Stimulated activated naive CD8-positive, alpha-beta T cell treated with anti-CD3 and anti-CD28 coated beads, Interleukin-15, amount 100 ng/mL, for 72 hours (primary cell): Measurements from ENCODE around the gene CDH4.

Source experiments
- ATAC-seq: fragments of 150-1000 bp; cut with Tn5 transposase; 2 replicates; pipeline ENCODE4 v1.10.0; 2021; ENCODE audit warnings: mild to moderate bottlenecking, moderate library complexity
- DNase-seq, 2 donors: peaks; one replicate each; pipeline ENCODE4 v3.0.0; 2021 to 2022
- H3K27ac Mint-ChIP-seq, 2 donors: one replicate each; pipeline ENCODE4 v1.8.0; 2022; ENCODE audit warnings: mild to moderate bottlenecking in 2 of 2, mixed read lengths in 2 of 2, moderate library complexity in 2 of 2
- H3K27me3 Mint-ChIP-seq: one replicate; pipeline ENCODE4 v1.8.0; 2022; ENCODE audit warnings: mixed read lengths
- H3K4me1 Mint-ChIP-seq: one replicate; pipeline ENCODE4 v1.8.0; 2022; ENCODE audit warnings: mild to moderate bottlenecking, mixed read lengths
- H3K4me3 Mint-ChIP-seq, 2 donors: one replicate each; pipeline ENCODE4 v1.8.0; 2022; ENCODE audit warnings: mild to moderate bottlenecking in 2 of 2, mixed read lengths in 2 of 2, moderate library complexity in 1 of 2
- H3K9me3 Mint-ChIP-seq, 2 donors: one replicate each; pipeline ENCODE4 v1.8.0; 2022; ENCODE audit warnings: mixed read lengths in 2 of 2

The CDH4 gene

GRCh38 chr20:61526907-61527306, 274.8 kb downstream of the CDH4 start:
- ATAC-seq (no peak), DNase-seq (no peak)
- Mint-ChIP-seq H3K4me3 (no peak overlapping the region), H3K27me3 (peaks cover 11% of the 10 kb centered on the region), H3K27ac (no peak overlapping the region), H3K9me3 (no peaks in the 10 kb centered on the region), H3K4me1 (no peaks in the 10 kb centered on the region)

DNA sequence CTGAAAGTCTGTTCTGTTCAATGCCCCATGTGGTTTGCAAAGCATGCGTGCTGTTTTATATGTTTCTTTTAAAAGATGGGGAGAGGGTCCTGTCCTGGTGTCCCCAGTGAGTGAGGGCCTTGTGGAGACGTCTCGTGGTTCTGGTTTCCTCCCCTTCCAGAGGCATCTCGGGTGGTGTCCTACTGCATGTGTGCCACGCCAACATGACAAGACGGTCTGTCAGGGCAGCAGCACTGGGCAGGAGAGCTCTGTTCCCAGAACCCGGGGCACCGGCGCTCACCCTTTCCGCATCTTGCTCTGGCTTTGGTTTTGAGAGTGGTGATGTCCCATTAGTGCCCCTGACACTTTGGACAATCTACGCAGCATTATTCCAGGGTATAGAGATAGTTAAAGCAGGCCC, 275.6 kb downstream of the CDH4 start:
- H3K9me3 Mint-ChIP-seq: no peaks in the 10 kb centered on the region
- no peaks in the 10 kb centered on the region for H3K4me1 Mint-ChIP-seq
- no peak overlapping the region for H3K4me3 Mint-ChIP-seq
- peaks cover 11% of the 10 kb centered on the region for H3K27me3 Mint-ChIP-seq
- no peak overlapping the region for H3K27ac Mint-ChIP-seq
- DNase-seq: no peak
- ATAC-seq: no peak

GRCh38 chr20:61528591-61528990, 276.5 kb downstream of the CDH4 start:
- H3K4me3 Mint-ChIP-seq: no peak overlapping the region
- H3K9me3 Mint-ChIP-seq: no peaks in the 10 kb centered on the region
- no peak overlapping the region for H3K27ac Mint-ChIP-seq
- H3K4me1 Mint-ChIP-seq: no peaks in the 10 kb centered on the region
- H3K27me3 Mint-ChIP-seq: peaks cover 11% of the 10 kb centered on the region
- DNase-seq: no peak
- ATAC-seq: no peak

DNA sequence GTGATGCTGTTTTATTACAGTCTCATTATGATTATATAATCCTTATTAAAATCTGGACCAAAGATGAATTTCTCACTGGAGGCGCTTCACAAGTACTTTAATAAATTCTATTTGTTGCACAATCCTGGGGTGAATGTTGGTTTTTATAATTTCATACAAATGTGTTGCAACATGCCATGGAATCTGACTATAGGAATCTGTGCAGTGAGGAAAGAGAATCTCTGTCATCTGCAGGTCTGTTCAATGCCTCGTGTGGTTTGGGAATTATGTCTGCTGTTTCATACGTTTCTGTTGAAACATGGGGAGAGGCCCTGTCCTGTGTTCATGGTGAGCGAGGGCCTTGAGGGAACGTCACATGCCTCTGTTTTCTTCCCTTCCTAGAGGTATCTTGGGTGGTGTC, 277.3 kb downstream of the CDH4 start:
- Mint-ChIP-seq H3K27ac (no peak overlapping the region), H3K9me3 (no peaks in the 10 kb centered on the region), H3K4me3 (no peak overlapping the region), H3K27me3 (peaks cover 11% of the 10 kb centered on the region), H3K4me1 (no peaks in the 10 kb centered on the region)
- ATAC-seq: no peak
- no peak for DNase-seq

DNA sequence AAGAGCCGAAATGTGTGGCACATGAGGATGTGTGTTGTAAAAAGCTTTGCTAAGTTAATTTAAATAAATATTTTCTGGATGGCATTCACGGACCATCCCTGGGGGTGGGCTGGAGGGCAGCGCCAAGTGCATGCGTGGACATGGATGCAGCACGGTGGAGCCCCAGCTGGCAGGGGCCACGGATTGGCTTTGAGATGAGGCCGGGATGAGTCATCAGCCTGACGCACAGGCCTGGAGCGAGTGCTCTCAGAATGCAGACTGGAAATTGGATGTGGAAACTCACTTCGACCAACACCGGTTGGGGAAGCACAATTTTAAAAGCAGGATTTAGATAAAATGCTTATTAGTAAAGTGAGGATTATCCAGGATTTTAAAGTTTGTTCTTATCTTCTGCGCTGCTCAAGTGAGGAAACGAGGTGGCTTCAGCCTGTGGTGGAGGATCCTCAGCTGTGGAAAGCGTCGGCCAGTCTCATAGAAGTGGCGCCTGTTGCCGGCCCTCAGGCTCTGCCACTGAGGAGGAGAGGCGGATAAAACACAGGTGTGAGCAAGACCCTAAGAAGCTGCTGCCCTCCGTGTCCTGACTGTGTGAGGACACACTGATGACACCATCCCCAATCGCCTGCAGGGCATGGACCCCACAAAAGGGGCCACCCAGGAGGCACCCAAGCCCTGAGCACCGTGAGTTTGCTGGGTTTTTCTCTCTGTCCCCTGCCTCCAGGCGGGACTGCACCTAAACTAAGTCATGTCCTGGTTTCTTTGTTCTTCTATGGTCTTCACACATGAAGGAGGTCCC, 279.7 kb downstream of the CDH4 start:
- ATAC-seq (no peak), DNase-seq (no peak)
- Mint-ChIP-seq H3K27ac (no peak overlapping the region), H3K27me3 (no peaks in the 10 kb centered on the region), H3K4me1 (no peaks in the 10 kb centered on the region), H3K9me3 (no peaks in the 10 kb centered on the region), H3K4me3 (no peak overlapping the region)

DNA sequence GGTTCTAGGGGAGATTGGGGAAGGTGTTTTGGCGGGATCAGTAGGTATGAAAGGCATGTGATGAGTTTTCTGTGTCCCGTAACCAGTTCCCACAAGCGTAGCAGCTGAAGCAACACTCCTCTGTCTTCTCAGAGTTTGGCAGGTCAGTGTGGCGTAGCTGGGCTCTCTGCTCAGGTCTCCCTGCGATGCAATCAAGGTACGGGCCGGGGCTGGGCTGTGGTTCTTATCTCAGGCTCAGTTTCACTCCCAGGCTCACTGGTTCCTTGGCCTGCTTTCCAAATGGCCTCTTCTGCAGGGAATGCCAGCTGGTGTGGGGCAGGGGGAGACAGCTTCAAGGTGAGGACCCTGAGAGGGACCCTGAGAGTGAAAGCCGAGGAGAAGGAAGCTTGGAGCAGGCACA, 280.7 kb downstream of the CDH4 start:
- peak overlapping the region in 1 of 2 donors; percentile 48 for H3K27ac Mint-ChIP-seq
- no peak overlapping the region for H3K4me3 Mint-ChIP-seq
- no peak for ATAC-seq
- no peaks in the 10 kb centered on the region for H3K9me3 Mint-ChIP-seq
- no peak for DNase-seq
- H3K4me1 Mint-ChIP-seq: no peaks in the 10 kb centered on the region
- H3K27me3 Mint-ChIP-seq: no peaks in the 10 kb centered on the region

GRCh38 chr20:61533231-61533631, 281.2 kb downstream of the CDH4 start:
- no peaks in the 10 kb centered on the region for H3K27me3 Mint-ChIP-seq
- no peaks in the 10 kb centered on the region for H3K4me1 Mint-ChIP-seq
- no peaks in the 10 kb centered on the region for H3K9me3 Mint-ChIP-seq
- no peak overlapping the region for H3K27ac Mint-ChIP-seq
- ATAC-seq (no peak), DNase-seq (no peak)
- no peak overlapping the region for H3K4me3 Mint-ChIP-seq

- H3K27me3 Mint-ChIP-seq: no peaks in the 10 kb centered on the region
- ATAC-seq (no peak), DNase-seq (no peak)
- no peaks in the 10 kb centered on the region for H3K4me1 Mint-ChIP-seq
- H3K27ac Mint-ChIP-seq: no peak overlapping the region
- H3K4me3 Mint-ChIP-seq: no peak overlapping the region
- H3K9me3 Mint-ChIP-seq: no peaks in the 10 kb centered on the region
These were observed 282.3 kb downstream of the CDH4 start for GRCh38 chr20:61534346-61534745.

DNA sequence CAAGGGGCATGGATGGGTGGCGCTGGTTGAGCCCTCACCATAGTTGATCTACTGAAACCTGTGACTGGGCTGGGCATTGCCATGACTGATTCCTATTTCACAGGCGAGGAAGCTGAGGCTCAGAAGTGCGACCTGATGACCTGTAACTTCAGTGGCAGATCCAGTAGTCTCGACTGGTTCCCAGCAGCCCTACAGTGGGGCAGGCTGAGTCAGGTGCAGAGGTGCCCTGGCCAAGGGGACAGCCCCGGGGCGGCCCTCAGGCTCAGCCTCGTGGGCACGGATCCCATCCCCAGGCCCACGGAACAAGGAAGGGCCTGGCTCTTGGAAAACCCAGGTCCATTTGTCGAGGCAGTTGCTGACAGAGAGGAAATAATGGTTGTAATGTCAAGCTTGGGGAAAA, 283.0 kb downstream of the CDH4 start:
- Mint-ChIP-seq H3K9me3 (no peaks in the 10 kb centered on the region), H3K27me3 (no peaks in the 10 kb centered on the region), H3K27ac (no peak overlapping the region), H3K4me3 (no peak overlapping the region), H3K4me1 (no peaks in the 10 kb centered on the region)
- ATAC-seq (no peak), DNase-seq (no peak)

DNA sequence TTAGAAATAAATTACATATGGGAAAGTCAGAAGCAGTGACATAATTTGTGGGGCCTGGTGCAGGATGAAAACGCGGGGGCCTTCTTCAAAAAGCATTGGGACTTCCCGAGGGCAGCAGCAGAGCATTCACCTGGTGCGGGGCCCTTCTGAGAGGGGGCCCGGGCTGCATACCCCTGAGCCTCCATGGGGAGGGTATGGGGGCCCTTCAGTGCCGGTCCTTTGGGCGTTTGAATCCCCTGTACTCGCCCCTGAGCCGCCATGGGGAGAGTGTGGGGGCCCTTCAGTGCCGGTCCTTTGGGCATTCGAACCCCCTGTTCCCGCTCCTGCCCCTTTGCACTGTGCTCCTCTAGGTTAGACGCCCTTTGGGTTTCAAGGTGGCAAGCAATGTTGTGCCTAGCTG, 283.5 kb downstream of the CDH4 start:
- Mint-ChIP-seq H3K27ac (no peak overlapping the region), H3K4me3 (no peak overlapping the region), H3K27me3 (no peaks in the 10 kb centered on the region), H3K9me3 (no peaks in the 10 kb centered on the region), H3K4me1 (no peaks in the 10 kb centered on the region)
- ATAC-seq (no peak), DNase-seq (no peak)

GRCh38 chr20:61535956-61536355, 283.9 kb downstream of the CDH4 start:
- DNase-seq: no peak
- H3K4me1 Mint-ChIP-seq: no peaks in the 10 kb centered on the region
- no peaks in the 10 kb centered on the region for H3K27me3 Mint-ChIP-seq
- H3K9me3 Mint-ChIP-seq: no peaks in the 10 kb centered on the region
- no peak overlapping the region for H3K4me3 Mint-ChIP-seq
- no peak for ATAC-seq
- no peak overlapping the region for H3K27ac Mint-ChIP-seq

- ATAC-seq (no peak), DNase-seq (no peak)
- Mint-ChIP-seq H3K9me3 (no peaks in the 10 kb centered on the region), H3K4me3 (no peak overlapping the region), H3K4me1 (no peaks in the 10 kb centered on the region), H3K27ac (no peak overlapping the region), H3K27me3 (no peaks in the 10 kb centered on the region)
These were observed 284.6 kb downstream of the CDH4 start for GRCh38 chr20:61536671-61537070.

- no peak for ATAC-seq
These were observed 285.4 kb downstream of the CDH4 start for GRCh38 chr20:61537239-61538182.

GRCh38 chr20:61538183-61538942, 286.3 kb downstream of the CDH4 start:
- Mint-ChIP-seq H3K4me1 (no peaks in the 10 kb centered on the region), H3K27me3 (no peaks in the 10 kb centered on the region), H3K4me3 (no peak overlapping the region), H3K27ac (peak overlapping the region in 1 of 2 donors; percentile 48), H3K9me3 (no peaks in the 10 kb centered on the region)
- ATAC-seq: no peak
- no peak for DNase-seq

More at GRCh38 chr20:61537239-61538182, 285.4 kb downstream of the CDH4 start:
- no peaks in the 10 kb centered on the region for H3K9me3 Mint-ChIP-seq
- H3K27me3 Mint-ChIP-seq: no peaks in the 10 kb centered on the region
- no peaks in the 10 kb centered on the region for H3K4me1 Mint-ChIP-seq
- no peak for DNase-seq
- no peak overlapping the region for H3K27ac Mint-ChIP-seq
- H3K4me3 Mint-ChIP-seq: no peak overlapping the region

GRCh38 chr20:61538943-61539265, 286.8 kb downstream of the CDH4 start:
- DNase-seq (no peak), ATAC-seq (no peak)
- Mint-ChIP-seq H3K27me3 (no peaks in the 10 kb centered on the region), H3K27ac (peak overlapping the region in 1 of 2 donors; percentile 48), H3K4me3 (no peak overlapping the region), H3K4me1 (no peaks in the 10 kb centered on the region), H3K9me3 (no peaks in the 10 kb centered on the region)
